CD4-positive, alpha-beta T cell treated with Interleukin-12 subunit alpha and Interleukin-12 subunit beta, for 1 hour (primary cell): ENCODE measurements around the gene FAM171A1.
"Not testable (repeated sequence)": the region's sequence is repeated elsewhere in the genome, so short reads cannot be mapped to it uniquely, and the experiment has no call there.

Source experiments
- DNase-seq: peaks from one replicate; pipeline ENCODE4 v3.0.0-alpha.2; 2020

The FAM171A1 gene

GRCh38 chr10:15370856-15371701 lies at the start of gene FAM171A1:
Gene FAM171A1 (minus strand): TSS chr10:15371289. CDS start chr10:15371052, 237 bp downstream.
- DNase-seq, result peak; percentile 76

GRCh38 chr10:15420858-15421257 lies 49.8 kb upstream of the FAM171A1 start:
- no peak for DNase-seq

GRCh38 chr10:15419279-15419874 lies 48.3 kb upstream of the FAM171A1 start:
- peak; percentile 38 for DNase-seq

DNA sequence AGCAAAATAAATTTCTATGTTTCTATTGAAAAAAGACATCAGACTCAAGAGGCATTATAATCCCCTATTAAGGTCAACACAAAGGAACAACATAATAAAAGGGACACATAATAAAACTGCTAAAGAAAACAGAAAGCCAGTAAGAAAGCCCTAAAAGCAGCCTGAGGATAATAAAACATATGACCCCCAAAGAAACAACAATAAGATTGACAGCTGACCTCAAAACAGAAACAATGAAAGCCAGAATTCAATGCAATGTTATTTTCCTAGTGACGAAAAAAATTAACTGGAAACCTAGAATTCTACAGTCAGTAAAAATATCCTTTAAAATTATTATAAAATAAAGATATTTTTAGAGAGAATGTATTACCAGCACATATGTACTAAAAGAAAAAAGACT lies 44.9 kb upstream of the FAM171A1 start:
- no peak for DNase-seq

- DNase-seq, result no peak
These were observed 39.9 kb upstream of the FAM171A1 start for GRCh38 chr10:15411010-15411409.

DNA sequence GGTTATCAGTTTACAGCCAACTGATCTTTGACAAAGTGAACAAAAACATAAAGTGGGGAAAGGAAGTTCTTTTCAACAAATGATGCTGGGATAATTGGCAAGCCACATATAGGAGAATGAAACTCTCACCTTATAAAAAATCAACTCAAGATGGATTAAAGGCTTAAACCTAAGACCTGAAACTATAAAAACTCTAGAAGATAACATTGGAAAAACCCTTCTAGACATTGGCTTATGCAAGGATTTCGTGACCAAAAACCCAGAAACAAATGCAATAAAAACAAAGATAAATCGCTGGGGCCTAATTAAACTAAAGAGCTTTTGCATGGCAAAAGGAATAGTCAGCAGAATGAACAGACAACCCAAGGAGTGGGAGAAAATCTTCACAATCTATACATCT lies 38.3 kb upstream of the FAM171A1 start:
- not testable (repeated sequence) for DNase-seq

GRCh38 chr10:15408557-15408956 lies 37.5 kb upstream of the FAM171A1 start:
- DNase-seq, result no peak

GRCh38 chr10:15405319-15405718 lies 34.2 kb upstream of the FAM171A1 start:
- DNase-seq, result no peak

GRCh38 chr10:15401382-15401781 lies 30.3 kb upstream of the FAM171A1 start:
- no peak for DNase-seq

- not testable (repeated sequence) for DNase-seq
These were observed 29.4 kb upstream of the FAM171A1 start for GRCh38 chr10:15400461-15400860.

DNA sequence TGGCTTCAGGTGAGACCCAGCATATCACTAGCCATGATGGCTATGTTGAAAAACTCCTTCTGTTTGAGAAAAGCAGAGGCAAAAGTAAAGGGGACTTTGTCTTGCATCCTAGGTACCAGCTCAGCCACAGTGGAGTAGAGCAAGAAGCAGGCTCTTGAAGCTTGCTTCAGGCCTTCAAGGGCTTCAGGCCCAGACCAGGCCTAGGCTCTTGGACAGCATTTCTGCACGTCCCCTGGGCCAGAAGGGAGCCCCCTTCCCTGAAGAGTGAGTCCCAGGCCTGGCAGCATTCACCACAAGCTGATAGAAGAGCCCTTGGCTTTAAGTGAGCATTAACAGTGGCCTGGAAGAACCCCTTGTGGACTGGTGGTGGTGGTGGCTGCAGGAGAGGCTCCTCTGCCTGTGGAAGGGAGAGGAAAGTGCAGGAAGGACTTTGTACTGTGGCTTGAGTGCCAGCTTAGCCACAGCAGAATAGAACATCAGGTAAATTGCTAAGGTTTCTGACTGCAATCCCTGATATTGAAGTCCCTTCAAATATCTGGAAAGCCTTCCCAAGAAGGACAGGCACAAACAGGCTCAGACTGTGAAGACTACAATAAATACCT lies 28.1 kb upstream of the FAM171A1 start:
- DNase-seq, result no peak

DNA sequence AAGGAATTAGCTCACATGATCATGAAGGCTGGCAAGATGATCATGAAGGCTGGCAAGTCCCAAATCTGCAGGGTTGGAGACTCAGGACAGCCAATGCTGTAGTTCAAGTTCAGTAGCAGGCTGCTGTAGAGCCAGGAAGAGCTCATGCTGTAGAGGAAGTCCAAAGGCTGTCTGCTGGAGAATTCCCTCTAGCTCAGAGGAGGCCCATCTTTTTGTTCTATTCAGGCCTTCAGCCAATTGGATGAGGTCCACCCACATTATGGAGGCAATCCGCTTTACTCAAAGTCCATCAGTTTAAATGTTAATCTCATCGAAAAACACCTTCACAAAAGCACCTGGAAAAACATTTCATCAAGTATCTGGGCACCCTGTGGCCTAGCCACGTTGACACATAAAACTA lies 24.8 kb upstream of the FAM171A1 start:
- no peak for DNase-seq

GRCh38 chr10:15393139-15393825 lies 22.2 kb upstream of the FAM171A1 start:
- DNase-seq, result no peak

DNA sequence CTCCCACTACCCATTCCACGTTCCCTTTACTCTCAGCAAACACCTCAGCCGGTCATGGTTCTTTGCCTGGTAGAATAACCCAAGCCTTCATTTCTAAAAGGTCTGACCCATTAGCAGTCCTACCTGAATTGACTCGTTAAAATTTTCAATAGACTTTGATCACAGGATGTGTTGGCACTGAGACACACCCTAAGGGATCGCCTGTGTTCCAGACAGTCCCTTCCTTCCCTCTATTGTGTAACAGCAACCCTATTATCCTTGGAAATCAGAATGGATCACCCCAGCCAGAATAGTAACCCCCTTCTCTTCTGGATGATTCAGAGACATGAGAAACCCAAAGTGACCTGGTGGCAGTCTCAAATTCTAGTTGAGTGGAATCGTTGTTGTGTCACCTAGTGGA lies 20.4 kb upstream of the FAM171A1 start:
- DNase-seq, result no peak

DNA sequence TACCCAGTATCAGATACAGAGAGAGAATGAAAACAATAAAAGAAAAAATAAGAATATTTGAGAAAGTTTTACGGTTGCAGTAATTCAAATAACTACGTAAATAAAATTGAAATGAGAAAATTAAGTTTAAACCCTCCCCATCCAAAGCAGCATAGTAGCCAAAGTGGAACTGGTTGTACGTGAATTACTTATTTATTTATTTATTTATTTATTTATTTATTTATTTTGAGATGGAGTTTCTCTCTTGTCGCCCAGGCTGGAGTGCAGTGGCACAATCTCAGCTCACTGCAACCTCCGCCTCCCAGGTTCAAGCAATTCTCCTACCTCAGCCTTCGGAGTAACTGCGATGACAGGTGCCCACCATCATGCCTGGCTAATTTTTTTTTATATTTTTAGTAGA lies 17.1 kb upstream of the FAM171A1 start:
- not testable (repeated sequence) for DNase-seq

GRCh38 chr10:15387021-15387420 lies 15.9 kb upstream of the FAM171A1 start:
- DNase-seq, result no peak

DNA sequence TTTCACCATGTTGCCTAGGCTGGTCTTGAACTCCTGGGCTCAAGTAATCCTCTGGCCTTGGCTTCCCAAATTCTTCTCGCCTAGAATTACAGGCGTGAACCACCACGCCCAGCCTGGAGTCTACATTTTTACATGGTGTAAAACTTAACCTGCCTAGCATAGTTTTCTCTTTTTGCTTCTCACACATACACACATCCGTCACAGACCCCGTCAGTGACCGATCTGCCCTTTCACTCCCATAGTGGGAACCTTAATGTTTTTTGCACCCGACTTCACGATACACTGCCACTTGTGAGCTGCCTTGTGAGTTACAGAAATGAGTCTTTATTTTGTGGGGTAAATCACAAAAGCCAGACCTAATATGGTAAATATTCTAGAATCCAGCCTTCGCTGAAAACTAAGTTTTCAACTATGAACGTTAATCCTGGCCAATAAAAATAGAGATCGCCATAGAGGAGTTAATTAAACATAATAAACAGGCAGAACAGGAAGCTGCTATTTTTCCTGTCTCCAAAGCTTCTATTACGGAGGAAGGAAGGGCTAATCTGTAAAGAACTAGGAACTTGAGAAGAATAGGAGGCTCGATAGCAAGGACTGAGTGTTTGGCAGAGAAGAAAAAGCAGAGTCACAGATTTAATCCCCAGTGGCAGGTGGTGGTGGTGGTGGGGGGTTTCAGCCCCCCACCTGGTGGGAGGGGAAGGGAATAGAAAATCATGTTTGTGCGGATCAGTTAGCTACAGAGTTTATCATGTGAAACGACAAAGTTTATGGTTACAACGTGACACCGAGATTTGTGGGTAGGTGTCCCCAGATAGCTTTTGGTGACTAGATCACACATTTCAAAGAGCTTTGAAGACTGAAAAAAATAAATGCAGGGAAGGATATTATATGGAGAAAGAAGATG lies 14.7 kb upstream of the FAM171A1 start:
- DNase-seq, result no peak

DNA sequence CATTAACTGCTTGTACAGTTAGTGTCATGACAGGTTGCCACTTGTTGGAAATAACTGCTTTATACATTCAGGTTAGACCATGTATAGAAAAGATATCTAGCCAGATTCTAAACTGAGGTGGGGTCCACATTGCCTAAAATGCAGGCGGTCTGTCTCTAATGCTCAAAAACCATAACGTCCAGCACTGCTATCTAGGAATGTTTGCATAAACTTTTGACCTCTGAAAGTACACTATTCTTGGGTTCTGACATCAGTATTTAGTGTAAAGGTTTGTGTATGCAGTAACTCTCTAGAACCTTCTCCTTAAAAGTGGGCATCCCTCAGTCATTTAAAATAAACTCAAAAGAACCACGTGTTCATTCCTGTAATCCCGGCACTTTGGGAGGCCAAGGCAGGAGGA lies 10.3 kb upstream of the FAM171A1 start:
- DNase-seq, result no peak

GRCh38 chr10:15379078-15379477 lies 8.0 kb upstream of the FAM171A1 start:
- DNase-seq, result no peak

DNA sequence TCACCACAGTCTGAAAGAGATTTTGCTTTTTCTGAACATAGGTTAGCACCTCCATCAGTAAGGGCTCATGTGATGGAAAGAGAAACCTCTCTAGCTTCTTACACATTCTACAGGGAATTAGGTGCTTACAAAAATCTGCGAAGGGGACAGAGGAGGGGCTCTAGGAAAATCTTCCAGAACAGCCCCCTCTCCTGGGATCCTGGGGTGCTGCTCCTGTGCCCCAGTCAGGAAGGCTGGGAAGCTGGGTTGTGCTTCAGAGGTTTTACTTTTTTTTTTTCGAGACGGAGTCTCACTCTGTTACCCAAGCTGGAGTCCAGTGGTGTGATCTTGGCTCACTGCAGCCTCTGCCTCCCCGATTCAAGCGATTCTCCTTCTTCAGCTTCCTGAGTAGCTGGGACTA lies 7.5 kb upstream of the FAM171A1 start:
- no peak for DNase-seq

DNA sequence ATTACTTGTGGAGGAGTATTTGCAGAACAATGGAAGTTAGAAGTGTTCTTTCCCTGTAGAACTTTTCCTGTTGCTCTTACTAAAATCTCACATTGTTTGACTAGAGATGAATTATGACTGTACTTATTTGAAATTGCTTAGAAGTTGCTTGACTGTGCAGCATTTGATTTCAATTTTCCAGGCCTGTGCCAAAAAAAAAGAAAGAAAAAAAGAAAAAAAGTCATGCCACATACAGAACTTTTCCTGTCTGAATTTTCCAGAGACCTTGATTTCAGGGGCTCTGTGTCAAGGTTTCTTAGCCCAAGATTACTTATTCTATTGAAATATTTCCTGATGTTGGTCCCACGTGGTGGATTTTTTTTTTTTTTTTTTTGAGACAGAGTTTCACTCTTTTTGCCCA lies 3.5 kb upstream of the FAM171A1 start:
- DNase-seq, result no peak

DNA sequence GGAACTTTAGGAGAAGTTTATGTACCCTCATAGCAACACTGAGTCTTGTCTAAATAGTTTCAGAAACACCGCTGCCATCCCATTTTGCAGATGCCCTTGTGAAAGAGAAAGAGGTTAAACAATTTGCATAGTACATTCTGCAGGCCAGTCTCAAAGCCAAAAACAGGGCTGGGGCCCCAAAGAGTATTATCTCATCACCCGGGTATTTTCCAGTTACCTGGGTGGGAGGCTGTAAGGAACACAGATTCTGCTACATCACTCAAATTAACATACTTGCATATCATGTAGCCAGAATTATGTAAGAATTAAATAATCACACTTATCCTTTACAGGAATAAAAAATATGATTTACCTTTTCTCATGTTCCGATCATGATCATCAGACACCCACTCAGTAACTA lies 3.1 kb upstream of the FAM171A1 start:
- DNase-seq, result no peak
